Neuronal stem cell (in vitro differentiated cells): ENCODE results near the gene ESRP2.

ENCODE experiments used
- DNase-seq: peaks from one replicate; pipeline ENCODE4 v3.0.0-alpha.2; 2013; ENCODE audit warnings: low spot score
- H2AFZ ChIP-seq: one replicate; pipeline ENCODE4 v1.6.1; 2013; ENCODE audit warnings: mild to moderate bottlenecking, low read length, inconsistent platforms
- H2AK5ac ChIP-seq: 2 replicates; pipeline ENCODE4 v1.6.1; 2013; ENCODE audit warnings: low read depth, mild to moderate bottlenecking, inconsistent platforms, low read length, moderate library complexity, mixed read lengths
- H2BK120ac ChIP-seq: 2 replicates; pipeline ENCODE4 v1.6.1; 2013; ENCODE audit warnings: low read depth, mild to moderate bottlenecking, inconsistent platforms, low read length, moderate library complexity, mixed read lengths
- H2BK12ac ChIP-seq: one replicate; pipeline ENCODE4 v1.6.1; 2013; ENCODE audit warnings: low read length, inconsistent platforms
- H2BK15ac ChIP-seq: 2 replicates; pipeline ENCODE4 v1.6.1; 2013; ENCODE audit warnings: mild to moderate bottlenecking, low read length, inconsistent platforms, mixed read lengths
- H2BK5ac ChIP-seq: one replicate; pipeline ENCODE4 v1.6.1; 2013; ENCODE audit warnings: inconsistent platforms, mild to moderate bottlenecking, low read length, moderate library complexity
- H3K14ac ChIP-seq: one replicate; pipeline ENCODE4 v1.6.1; 2013; ENCODE audit warnings: low read length, inconsistent platforms
- H3K18ac ChIP-seq: 2 replicates; pipeline ENCODE4 v1.6.1; 2013; ENCODE audit warnings: low read length, inconsistent platforms
- H3K23ac ChIP-seq: 2 replicates; pipeline ENCODE4 v1.6.1; 2013; ENCODE audit warnings: low read depth, mild to moderate bottlenecking, mixed read lengths, low read length, inconsistent platforms; ENCODE audit not compliant: poor library complexity
- H3K27ac ChIP-seq: replicated peaks from 3 replicates; pipeline ENCODE4 v1.5.1; 2013; ENCODE audit warnings: low read length, inconsistent platforms
- H3K27me3 ChIP-seq, 3 experiments: 2 replicates each; pipeline ENCODE4 v1.6.1; 2013; ENCODE audit warnings: low read length in 3 of 3, mild to moderate bottlenecking in 2 of 3, inconsistent platforms in 1 of 3, low read depth in 1 of 3, mixed read lengths in 1 of 3, moderate library complexity in 1 of 3; ENCODE audit not compliant: control insufficient read depth in 3 of 3, insufficient read depth in 3 of 3
- H3K36me3 ChIP-seq, 2 donors: replicated peaks in 1 of 2; 2 replicates each; pipeline ENCODE4 v1.6.1; 2013; ENCODE audit warnings: low read length in 2 of 2; ENCODE audit not compliant: control insufficient read depth in 2 of 2, insufficient read depth in 2 of 2
- H3K4ac ChIP-seq: 2 replicates; pipeline ENCODE4 v1.6.1; 2013; ENCODE audit warnings: inconsistent platforms, mild to moderate bottlenecking, low read length, moderate library complexity
- H3K4me1 ChIP-seq, 2 donors: 1 replicate in 1 of 2; 2 replicates in 1 of 2; pipeline ENCODE4 v1.6.1; 2013; ENCODE audit warnings: low read length in 2 of 2, low read depth in 1 of 2; ENCODE audit not compliant: control insufficient read depth in 2 of 2, insufficient read depth in 1 of 2
- H3K4me2 ChIP-seq: one replicate; pipeline ENCODE4 v1.6.1; 2013; ENCODE audit warnings: mild to moderate bottlenecking, low read length, inconsistent platforms; ENCODE audit not compliant: insufficient read depth, poor library complexity, severe bottlenecking
- H3K4me3 ChIP-seq, 2 donors: 2 replicates each; pipeline ENCODE4 v1.5.1; 2013; ENCODE audit warnings: low read length in 2 of 2, mild to moderate bottlenecking in 2 of 2, inconsistent platforms in 1 of 2, moderate library complexity in 1 of 2
- H3K79me1 ChIP-seq: one replicate; pipeline ENCODE4 v1.6.1; 2013; ENCODE audit warnings: low read depth, mild to moderate bottlenecking, inconsistent platforms, low read length, moderate library complexity
- H3K9ac ChIP-seq: one replicate; pipeline ENCODE4 v1.6.1; 2013; ENCODE audit warnings: mild to moderate bottlenecking, low read depth, low read length, inconsistent platforms; ENCODE audit not compliant: poor library complexity
- H3K9me3 ChIP-seq, 2 donors: replicated peaks in 1 of 2; 2 replicates each; pipeline versions ENCODE3 to v1.6.1; 2013; ENCODE audit warnings: low read length in 2 of 2, mild to moderate bottlenecking in 2 of 2, inconsistent platforms in 1 of 2, low read depth in 1 of 2, mixed read lengths in 1 of 2, moderate library complexity in 1 of 2; ENCODE audit not compliant: control insufficient read depth in 2 of 2, insufficient read depth in 1 of 2
- H4K8ac ChIP-seq: one replicate; pipeline ENCODE4 v1.6.1; 2013; ENCODE audit warnings: low read depth, mild to moderate bottlenecking, inconsistent platforms, low read length, moderate library complexity
- H4K91ac ChIP-seq: one replicate; pipeline ENCODE4 v1.6.1; 2013; ENCODE audit warnings: low read length, low read depth, mild to moderate bottlenecking, inconsistent platforms; ENCODE audit not compliant: poor library complexity
- WGBS, 2 donors: extraction: QIAGEN DNeasy Blood & Tissue Kit; methylation state at CpG; one replicate each; pipeline ENCODE4 v1.1.7; 2013; ENCODE audit warnings: missing lambda C conversion rate in 2 of 2, mixed read lengths in 1 of 2; ENCODE audit not compliant: insufficient read length in 2 of 2, insufficient replicate concordance in 1 of 2; ENCODE audit errors: extremely low coverage in 2 of 2; 5-methylcytosine and 5-hydroxymethylcytosine counted together

The ESRP2 gene

DNA sequence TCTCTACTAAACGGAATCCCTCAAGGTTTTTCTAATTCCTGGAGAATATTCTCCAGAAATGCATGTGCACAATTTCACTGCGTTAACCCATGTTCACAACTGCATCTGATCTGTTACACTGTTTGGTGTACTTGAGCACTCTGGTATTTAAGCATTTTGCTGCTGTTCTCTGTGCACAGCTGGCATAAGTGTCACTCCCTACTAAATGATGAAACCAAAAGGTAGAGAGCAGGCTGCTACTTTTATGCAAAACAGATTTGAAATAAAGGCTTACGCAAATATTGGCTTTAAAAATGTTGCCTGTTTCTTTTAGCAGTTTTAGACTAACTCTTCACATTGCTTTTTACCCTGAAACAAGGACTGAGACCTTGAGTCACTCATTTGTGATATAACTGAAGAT, 41.7 kb downstream of the ESRP2 start:
- no CpG with 5 or more reads among the region's 3 CpGs for WGBS, 2 donors
- H4K8ac ChIP-seq: no peak overlapping the region
- no peak overlapping the region for H3K27ac ChIP-seq

DNA sequence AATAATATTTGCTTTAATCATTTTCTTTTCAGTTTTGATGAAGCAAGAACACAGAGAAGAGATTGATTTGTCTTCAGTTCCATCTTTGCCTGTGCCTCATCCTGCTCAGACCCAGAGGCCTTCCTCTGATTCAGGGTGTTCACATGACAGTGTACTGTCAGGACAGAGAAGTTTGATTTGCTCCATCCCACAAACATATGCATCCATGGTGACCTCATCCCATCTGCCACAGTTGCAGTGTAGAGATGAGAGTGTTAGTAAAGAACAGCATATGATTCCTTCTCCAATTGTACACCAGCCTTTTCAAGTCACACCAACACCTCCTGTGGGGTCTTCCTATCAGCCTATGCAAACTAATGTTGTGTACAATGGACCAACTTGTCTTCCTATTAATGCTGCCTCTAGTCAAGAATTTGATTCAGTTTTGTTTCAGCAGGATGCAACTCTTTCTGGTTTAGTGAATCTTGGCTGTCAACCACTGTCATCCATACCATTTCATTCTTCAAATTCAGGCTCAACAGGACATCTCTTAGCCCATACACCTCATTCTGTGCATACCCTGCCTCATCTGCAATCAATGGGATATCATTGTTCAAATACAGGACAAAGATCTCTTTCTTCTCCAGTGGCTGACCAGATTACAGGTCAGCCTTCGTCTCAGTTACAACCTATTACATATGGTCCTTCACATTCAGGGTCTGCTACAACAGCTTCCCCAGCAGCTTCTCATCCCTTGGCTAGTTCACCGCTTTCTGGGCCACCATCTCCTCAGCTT, 45.0 kb downstream of the ESRP2 start:
- Histone ChIP-seq H3K9me3 (peaks cover 5 to 24% of the 10 kb centered on the region in 2 donors), H3K23ac (no peak overlapping the region), H3K14ac (no peak overlapping the region), H4K8ac (no peak overlapping the region), H3K4me2 (no peak overlapping the region), H3K4ac (no peak overlapping the region), H2BK15ac (no peak overlapping the region), H2AFZ (no peak overlapping the region), H4K91ac (no peak overlapping the region), H3K36me3 (peaks cover 19 to 81% of the 10 kb centered on the region in 2 donors), H3K4me1 (no peaks in the 10 kb centered on the region), H2BK12ac (no peak overlapping the region), H2BK5ac (no peak overlapping the region), H2BK120ac (no peak overlapping the region), H3K18ac (no peak overlapping the region), H3K4me3 (no peak overlapping the region), H3K27ac (no peak overlapping the region), H2AK5ac (no peak overlapping the region), H3K9ac (no peak overlapping the region), H3K27me3 (no peaks in the 10 kb centered on the region), H3K79me1 (peaks cover 2% of the 10 kb centered on the region)
- no peak for DNase-seq
- WGBS, 2 donors: no CpG with 5 or more reads among the region's 2 CpGs

More for the DNA sequence above, 41.7 kb downstream of the ESRP2 start:
- Histone ChIP-seq H2AK5ac (no peak overlapping the region), H2AFZ (no peak overlapping the region), H2BK5ac (no peak overlapping the region), H3K9me3 (no peaks in the 10 kb centered on the region), H3K23ac (no peak overlapping the region), H3K36me3 (peaks cover 15 to 62% of the 10 kb centered on the region in 2 donors), H3K14ac (no peak overlapping the region), H3K27me3 (no peaks in the 10 kb centered on the region), H3K79me1 (peaks cover 2% of the 10 kb centered on the region), H3K4ac (no peak overlapping the region), H4K91ac (no peak overlapping the region), H3K4me3 (no peak overlapping the region), H3K4me1 (no peaks in the 10 kb centered on the region), H3K4me2 (no peak overlapping the region), H2BK120ac (no peak overlapping the region), H2BK15ac (no peak overlapping the region), H2BK12ac (no peak overlapping the region), H3K9ac (no peak overlapping the region), H3K18ac (no peak overlapping the region)
- no peak for DNase-seq

DNA sequence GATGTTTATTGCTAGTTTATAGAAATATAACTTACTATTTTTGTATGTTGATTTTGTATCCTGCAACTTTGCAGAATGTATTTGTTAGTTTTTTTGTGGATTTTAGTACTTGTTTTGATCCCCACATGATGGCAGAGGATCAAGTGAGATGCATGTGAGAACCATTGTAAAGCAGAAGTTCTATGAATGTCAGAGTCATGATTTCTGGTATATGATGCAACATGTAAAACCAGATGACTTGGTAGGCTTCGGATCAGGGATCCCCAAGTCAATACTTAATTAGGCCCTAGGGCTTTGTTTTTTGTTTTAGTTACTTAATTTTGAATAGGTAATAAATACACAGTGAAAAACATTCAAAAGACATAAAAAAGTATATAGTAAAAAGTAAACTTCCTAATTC, 45.8 kb downstream of the ESRP2 start:
- H3K9me3 ChIP-seq: peaks cover 5 to 30% of the 10 kb centered on the region in 2 donors
- WGBS, 2 donors: no CpG with 5 or more reads among the region's 1 CpG
- H3K14ac ChIP-seq: no peak overlapping the region
- no peaks in the 10 kb centered on the region for H3K27me3 ChIP-seq
- H3K79me1 ChIP-seq: peaks cover 2% of the 10 kb centered on the region
- no peak overlapping the region for H2AFZ ChIP-seq
- no peak overlapping the region for H2BK5ac ChIP-seq
- H3K9ac ChIP-seq: no peak overlapping the region
- no peak overlapping the region for H3K18ac ChIP-seq
- H3K4me2 ChIP-seq: no peak overlapping the region
- H2BK120ac ChIP-seq: no peak overlapping the region
- no peak overlapping the region for H3K23ac ChIP-seq
- no peak overlapping the region for H3K4ac ChIP-seq
- no peak overlapping the region for H2BK12ac ChIP-seq
- H3K27ac ChIP-seq: no peak overlapping the region
- no peak for DNase-seq
- H4K91ac ChIP-seq: no peak overlapping the region
- H3K4me1 ChIP-seq: no peaks in the 10 kb centered on the region
- no peak overlapping the region for H4K8ac ChIP-seq
- H3K4me3 ChIP-seq: no peak overlapping the region
- no peak overlapping the region for H2AK5ac ChIP-seq
- H2BK15ac ChIP-seq: no peak overlapping the region
- H3K36me3 ChIP-seq: peaks cover 20 to 87% of the 10 kb centered on the region in 2 donors

DNA sequence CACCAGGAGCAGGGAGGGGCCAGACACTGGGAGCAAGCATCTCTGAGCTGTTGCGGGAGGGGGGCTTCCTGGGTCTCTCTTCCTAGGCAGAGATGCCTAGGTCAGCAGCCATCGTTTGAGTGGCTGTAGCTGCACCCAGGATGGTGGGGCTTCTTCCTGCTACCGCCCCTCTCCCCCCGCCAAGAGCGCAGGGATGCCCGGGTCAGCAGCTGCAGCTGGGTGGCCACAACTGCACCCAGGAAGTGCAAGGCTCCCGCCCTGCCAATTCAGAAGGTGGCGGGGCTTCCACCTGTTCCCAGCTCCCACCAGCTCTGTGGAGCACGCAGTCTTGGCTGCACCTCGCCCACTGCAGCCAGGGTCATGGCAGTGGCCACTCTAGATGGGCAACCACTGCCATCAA, 47.8 kb downstream of the ESRP2 start:
- Histone ChIP-seq H3K4me2 (no peak overlapping the region), H3K36me3 (peaks cover 24 to 92% of the 10 kb centered on the region in 2 donors), H3K18ac (no peak overlapping the region), H3K23ac (no peak overlapping the region), H3K4me1 (no peaks in the 10 kb centered on the region), H2AK5ac (no peak overlapping the region), H3K9me3 (peaks cover 5 to 30% of the 10 kb centered on the region in 2 donors), H2AFZ (no peak overlapping the region), H3K27ac (no peak overlapping the region), H2BK12ac (peak overlapping the region; percentile 30), H3K9ac (no peak overlapping the region), H2BK5ac (no peak overlapping the region), H3K79me1 (peaks cover 2% of the 10 kb centered on the region), H4K91ac (no peak overlapping the region), H4K8ac (no peak overlapping the region), H2BK120ac (no peak overlapping the region), H2BK15ac (no peak overlapping the region), H3K27me3 (no peaks in the 10 kb centered on the region), H3K4me3 (no peak overlapping the region), H3K4ac (no peak overlapping the region), H3K14ac (no peak overlapping the region)
- DNase-seq: no peak
- no CpG with 5 or more reads among the region's 10 CpGs for WGBS, 2 donors
